ENCODE data around the gene YLPM1. TPM values are rescaled to one million over a fixed set of nuclear protein-coding genes. Genes with fewer than 3 reads are reported as not detected.

Gene YLPM1
- polyA plus RNA-seq, 1 donor, result 128 TPM

- no peak for DNase-seq
These were observed 73.3 kb downstream of the YLPM1 start for GRCh38 chr14:74836251-74836960.

- no peak for DNase-seq
These were observed 75.0 kb downstream of the YLPM1 start for GRCh38 chr14:74838166-74838565.

- no peak for DNase-seq
These were observed 77.5 kb downstream of the YLPM1 start for GRCh38 chr14:74840603-74841030.

GRCh38 chr14:74841230-74842207 lies 78.4 kb downstream of the YLPM1 start:
- DNase-seq, result no peak

- no peak for DNase-seq
These were observed 80.5 kb downstream of the YLPM1 start for GRCh38 chr14:74843653-74844052.

GRCh38 chr14:74846168-74846567 lies 83.1 kb downstream of the YLPM1 start:
- DNase-seq, result no peak

GRCh38 chr14:74846968-74847665 lies 84.0 kb downstream of the YLPM1 start:
- DNase-seq, result no peak

GRCh38 chr14:74848768-74849167 lies 85.7 kb downstream of the YLPM1 start:
- DNase-seq, result no peak

GRCh38 chr14:74852922-74853530 lies 89.9 kb downstream of the YLPM1 start:
- DNase-seq, result peak; percentile 27

GRCh38 chr14:74853581-74853980 lies 90.5 kb downstream of the YLPM1 start:
- DNase-seq, result no peak

GRCh38 chr14:74855021-74855420 lies 91.9 kb downstream of the YLPM1 start:
- no peak for DNase-seq

- DNase-seq, result no peak
These were observed 92.8 kb downstream of the YLPM1 start for GRCh38 chr14:74855945-74856344.

GRCh38 chr14:74856366-74856765 lies 93.2 kb downstream of the YLPM1 start:
- no peak for DNase-seq

- no peak for DNase-seq
These were observed 94.9 kb downstream of the YLPM1 start for GRCh38 chr14:74858022-74858421.

GRCh38 chr14:74859757-74860552 lies 96.8 kb downstream of the YLPM1 start:
- no peak for DNase-seq

- DNase-seq, result peak; percentile 85
These were observed 98.0 kb downstream of the YLPM1 start for GRCh38 chr14:74860899-74861733.

GRCh38 chr14:74861734-74862090 lies 98.6 kb downstream of the YLPM1 start:
- DNase-seq, result no peak

- no peak for DNase-seq
These were observed 100.2 kb downstream of the YLPM1 start for GRCh38 chr14:74863274-74863673.

- no peak for DNase-seq
These were observed 101.1 kb downstream of the YLPM1 start for GRCh38 chr14:74864198-74864597.

- no peak for DNase-seq
These were observed 102.0 kb downstream of the YLPM1 start for GRCh38 chr14:74865156-74865555.

Measured in left kidney (tissue), 2 donors.